Hepatocyte (in vitro differentiated cells): Measurements from ENCODE around the gene LOXHD1.

Experiments used
- EZH2 ChIP-seq: fragments of 200-600 bp; sonication (generic); IDR thresholded peaks from 2 replicates; pipeline ENCODE4 v1.6.1; 2016; ENCODE audit warnings: antibody characterized with exemption, mild to moderate bottlenecking, borderline replicate concordance
- TF ChIP-seq, protein P1 (sequence below): fragments of 200-600 bp; sonication (generic); IDR thresholded peaks from 2 replicates; pipeline ENCODE4 v1.5.1; 2016; ENCODE audit warnings: antibody characterized with exemption, mild to moderate bottlenecking; ENCODE audit not compliant: poor library complexity

DNA sequence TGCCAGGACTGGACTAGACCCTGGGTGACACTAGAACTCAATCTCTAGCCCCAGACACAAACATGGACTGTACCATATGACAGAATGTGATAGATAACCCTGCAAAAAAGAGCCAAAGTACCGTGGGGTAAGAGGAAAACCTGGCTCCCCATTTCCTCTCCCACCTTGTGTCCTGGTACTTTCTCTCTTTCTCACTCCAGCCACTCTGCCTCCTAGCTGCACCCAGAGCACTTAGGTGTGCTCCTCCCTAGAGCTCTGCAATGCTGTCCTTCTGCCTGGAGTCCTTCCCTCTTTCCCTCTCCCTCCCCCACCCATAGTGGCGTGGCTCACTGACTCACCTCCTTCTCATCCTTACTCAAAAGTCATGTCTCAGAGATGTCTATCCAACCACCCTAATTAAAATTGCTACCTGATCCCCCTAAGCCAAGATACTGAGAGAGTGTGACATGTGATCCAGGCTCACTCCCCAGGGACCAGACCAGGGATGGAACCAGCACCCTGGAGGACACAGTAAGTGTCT is 171.3 kb downstream of the LOXHD1 start:
- TF ChIP-seq, protein P1, sequence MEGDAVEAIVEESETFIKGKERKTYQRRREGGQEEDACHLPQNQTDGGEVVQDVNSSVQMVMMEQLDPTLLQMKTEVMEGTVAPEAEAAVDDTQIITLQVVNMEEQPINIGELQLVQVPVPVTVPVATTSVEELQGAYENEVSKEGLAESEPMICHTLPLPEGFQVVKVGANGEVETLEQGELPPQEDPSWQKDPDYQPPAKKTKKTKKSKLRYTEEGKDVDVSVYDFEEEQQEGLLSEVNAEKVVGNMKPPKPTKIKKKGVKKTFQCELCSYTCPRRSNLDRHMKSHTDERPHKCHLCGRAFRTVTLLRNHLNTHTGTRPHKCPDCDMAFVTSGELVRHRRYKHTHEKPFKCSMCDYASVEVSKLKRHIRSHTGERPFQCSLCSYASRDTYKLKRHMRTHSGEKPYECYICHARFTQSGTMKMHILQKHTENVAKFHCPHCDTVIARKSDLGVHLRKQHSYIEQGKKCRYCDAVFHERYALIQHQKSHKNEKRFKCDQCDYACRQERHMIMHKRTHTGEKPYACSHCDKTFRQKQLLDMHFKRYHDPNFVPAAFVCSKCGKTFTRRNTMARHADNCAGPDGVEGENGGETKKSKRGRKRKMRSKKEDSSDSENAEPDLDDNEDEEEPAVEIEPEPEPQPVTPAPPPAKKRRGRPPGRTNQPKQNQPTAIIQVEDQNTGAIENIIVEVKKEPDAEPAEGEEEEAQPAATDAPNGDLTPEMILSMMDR = no peak
- TF ChIP-seq EZH2 = no peak
